Measurements from ENCODE around the gene SUN2. TPM values are rescaled to one million over a fixed set of nuclear protein-coding genes. Genes with fewer than 3 reads are reported as not detected.

SUN2 gene
- total RNA-seq, 1 donor from 2014 or later = 148 TPM

- no peak for TF ChIP-seq CTCF (IDR thresholded peaks at IDR 0.05)
- Mint-ChIP-seq H3K27me3 (ENCODE audit: unreplicated experiment) (no peaks in the 10 kb centered on the region), H3K36me3 (ENCODE audit: unreplicated experiment) (peaks cover 15% of the 10 kb centered on the region), H3K9me3 (ENCODE audit: unreplicated experiment) (no peaks in the 10 kb centered on the region), H3K4me1 (ENCODE audit: unreplicated experiment) (peaks cover 69% of the 10 kb centered on the region), H3K27ac (ENCODE audit: unreplicated experiment) (peak overlapping the region; percentile 90), H3K4me3 (ENCODE audit: unreplicated experiment) (no peak overlapping the region)
- DNase-seq (ENCODE audit: extremely low spot score, unreplicated experiment) = no peak
Observed at GRCh38 chr22:38716271-38716670, 39.5 kb downstream of the SUN2 start.

- H3K9me3 Mint-ChIP-seq (ENCODE audit: unreplicated experiment) = no peaks in the 10 kb centered on the region
Observed at GRCh38 chr22:38715852-38716251, 39.9 kb downstream of the SUN2 start.

GRCh38 chr22:38715176-38715764 lies 40.5 kb downstream of the SUN2 start:
- no peak for TF ChIP-seq CTCF (IDR thresholded peaks at IDR 0.05)
- DNase-seq (ENCODE audit: extremely low spot score, unreplicated experiment) = no peak
- Mint-ChIP-seq H3K4me3 (ENCODE audit: unreplicated experiment) (no peak overlapping the region), H3K27me3 (ENCODE audit: unreplicated experiment) (no peaks in the 10 kb centered on the region), H3K36me3 (ENCODE audit: unreplicated experiment) (peaks cover 17% of the 10 kb centered on the region), H3K4me1 (ENCODE audit: unreplicated experiment) (peaks cover 71% of the 10 kb centered on the region), H3K9me3 (ENCODE audit: unreplicated experiment) (no peaks in the 10 kb centered on the region), H3K27ac (ENCODE audit: unreplicated experiment) (peak overlapping the region; percentile 64)

More at GRCh38 chr22:38715852-38716251, 39.9 kb downstream of the SUN2 start:
- peak overlapping the region; percentile 64 for H3K27ac Mint-ChIP-seq (ENCODE audit: unreplicated experiment)
- H3K4me1 Mint-ChIP-seq (ENCODE audit: unreplicated experiment) = peaks cover 71% of the 10 kb centered on the region
- no peaks in the 10 kb centered on the region for H3K27me3 Mint-ChIP-seq (ENCODE audit: unreplicated experiment)
- H3K4me3 Mint-ChIP-seq (ENCODE audit: unreplicated experiment) = no peak overlapping the region
- no peak for DNase-seq (ENCODE audit: extremely low spot score, unreplicated experiment)
- no peak for TF ChIP-seq CTCF (IDR thresholded peaks at IDR 0.05)
- H3K36me3 Mint-ChIP-seq (ENCODE audit: unreplicated experiment) = peaks cover 15% of the 10 kb centered on the region

GRCh38 chr22:38713921-38714320 lies 41.9 kb downstream of the SUN2 start:
- Mint-ChIP-seq H3K36me3 (ENCODE audit: unreplicated experiment) (peaks cover 17% of the 10 kb centered on the region), H3K9me3 (ENCODE audit: unreplicated experiment) (no peaks in the 10 kb centered on the region), H3K4me3 (ENCODE audit: unreplicated experiment) (no peak overlapping the region), H3K27ac (ENCODE audit: unreplicated experiment) (peak overlapping the region; percentile 60), H3K4me1 (ENCODE audit: unreplicated experiment) (peaks cover 64% of the 10 kb centered on the region), H3K27me3 (ENCODE audit: unreplicated experiment) (no peaks in the 10 kb centered on the region)
- TF ChIP-seq CTCF (IDR thresholded peaks at IDR 0.05) = no peak
- no peak for DNase-seq (ENCODE audit: extremely low spot score, unreplicated experiment)

- H3K9me3 Mint-ChIP-seq (ENCODE audit: unreplicated experiment) = no peaks in the 10 kb centered on the region
- H3K4me1 Mint-ChIP-seq (ENCODE audit: unreplicated experiment) = peaks cover 64% of the 10 kb centered on the region
- no peaks in the 10 kb centered on the region for H3K27me3 Mint-ChIP-seq (ENCODE audit: unreplicated experiment)
- peak overlapping the region; percentile 41 for H3K27ac Mint-ChIP-seq (ENCODE audit: unreplicated experiment)
- peaks cover 17% of the 10 kb centered on the region for H3K36me3 Mint-ChIP-seq (ENCODE audit: unreplicated experiment)
- TF ChIP-seq CTCF (IDR thresholded peaks at IDR 0.05) = no peak
- DNase-seq (ENCODE audit: extremely low spot score, unreplicated experiment) = no peak
- H3K4me3 Mint-ChIP-seq (ENCODE audit: unreplicated experiment) = no peak overlapping the region
Observed at GRCh38 chr22:38712486-38713207, 43.2 kb downstream of the SUN2 start.

Data from osteocyte (in vitro differentiated cells).